Right cardiac atrium (tissue), 5 donors: ENCODE data around the gene ALKBH4. TPM values are rescaled to one million over a fixed set of nuclear protein-coding genes. Genes with fewer than 3 reads are reported as not detected.

Experiments used
- ATAC-seq, 2 donors: fragments of 200-7000 bp; cut with Tn5 transposase; one replicate each; pipeline versions ENCODE4 v1.8.0 to v1.9.1; 2020; ENCODE audit warnings: moderate library complexity in 2 of 2, mild to moderate bottlenecking in 1 of 2
- DNase-seq, 3 donors: peaks; one replicate each; pipeline ENCODE4 v3.0.0-alpha.2; 2020
- H3K27ac ChIP-seq: one replicate; pipeline ENCODE4 v1.5.1; 2013; ENCODE audit warnings: mild to moderate bottlenecking, low read length, control low read depth, moderate library complexity
- H3K27me3 ChIP-seq: one replicate; pipeline ENCODE4 v1.6.1; 2013; ENCODE audit not compliant: control insufficient read depth, insufficient read depth
- H3K4me1 ChIP-seq: one replicate; pipeline ENCODE4 v1.6.1; 2013; ENCODE audit warnings: low read length; ENCODE audit not compliant: control insufficient read depth, insufficient read depth
- H3K4me3 ChIP-seq: one replicate; pipeline ENCODE4 v1.5.1; 2013; ENCODE audit warnings: low read length, control low read depth
- H3K9me3 ChIP-seq: one replicate; pipeline ENCODE4 v1.6.1; 2013; ENCODE audit warnings: low read length; ENCODE audit not compliant: control insufficient read depth
- WGBS: extraction: QIAGEN DNeasy Blood & Tissue Kit; methylation state at CpG from one replicate; pipeline ENCODE4 v1.1.7; 2013; 5-methylcytosine and 5-hydroxymethylcytosine counted together
- intact Hi-C, 4 donors: fragments of 100-400 bp; cut with DNase I; formaldehyde crosslinking; loops; one replicate each; pipeline versions ENCODE4 v1.11.0 to v1.14.0; 2022 to 2023
- polyA plus RNA-seq: library from polyadenylated mRNA; stranded (reverse); fragments of 200-250 nt; gene quantifications from one replicate; pipeline ENCODE4 v1.2.3, GENCODE V29; 2013
- total RNA-seq, 4 donors: library from RNA; stranded (reverse); fragmentation: NEBNext Ultra II Directional; extraction: Animal tissue kit (Norgen Biotek cat#: 25700); gene quantifications; one replicate each; pipeline ENCODE4 v1.2.1, GENCODE V29; 2021
- donor health status: healthy with polysubstance abuse.
- donor health status: DM: no; HTN: yes; CAD: no.
- donor health status: DM: no; HTN: no; CAD: no.
- donor health status: DM: no; HTN: yes; CAD: no; lungs with severe emphysema.
- donor health status: DM: yes; HTN: yes; CAD: no.

ALKBH4 gene
- total and polyA plus RNA-seq, 5 donors: 7.3 to 9.2 (median 7.9) TPM

GRCh38 chr7:102451371-102452054 is 13.2 kb downstream of the ALKBH4 start:
- intact Hi-C loops: no loop called here
- ATAC-seq: no peak
- DNase-seq: peak in 1 of 3 donors; percentile 53

GRCh38 chr7:102450242-102450641 is 14.4 kb downstream of the ALKBH4 start:
- no peak for ATAC-seq
- H3K4me1 ChIP-seq: no peaks in the 10 kb centered on the region
- no peaks in the 10 kb centered on the region for H3K27me3 ChIP-seq
- DNase-seq: peak in 1 of 3 donors; percentile 32
- WGBS: 77% methylated on average over 6 of the region's 6 CpGs
- intact Hi-C loops: no loop called here
- H3K9me3 ChIP-seq: no peaks in the 10 kb centered on the region
- H3K4me3 ChIP-seq: no peak overlapping the region
- no peak overlapping the region for H3K27ac ChIP-seq

More at GRCh38 chr7:102451371-102452054, 13.2 kb downstream of the ALKBH4 start:
- Histone ChIP-seq H3K4me3 (no peak overlapping the region), H3K4me1 (no peaks in the 10 kb centered on the region), H3K27ac (no peak overlapping the region), H3K27me3 (no peaks in the 10 kb centered on the region), H3K9me3 (no peaks in the 10 kb centered on the region)
- 49% methylated on average over 23 of the region's 23 CpGs for WGBS

GRCh38 chr7:102449136-102449535 is 15.5 kb downstream of the ALKBH4 start:
- ATAC-seq: no peak
- Histone ChIP-seq H3K4me3 (no peak overlapping the region), H3K27ac (no peak overlapping the region), H3K4me1 (no peaks in the 10 kb centered on the region), H3K27me3 (no peaks in the 10 kb centered on the region), H3K9me3 (no peaks in the 10 kb centered on the region)
- 96% methylated on average over 15 of the region's 15 CpGs for WGBS
- no peak for DNase-seq
- intact Hi-C loops: no loop called here

GRCh38 chr7:102447311-102447710 is 17.4 kb downstream of the ALKBH4 start:
- Histone ChIP-seq H3K27ac (no peak overlapping the region), H3K27me3 (no peaks in the 10 kb centered on the region), H3K9me3 (no peaks in the 10 kb centered on the region), H3K4me1 (no peaks in the 10 kb centered on the region), H3K4me3 (no peak overlapping the region)
- intact Hi-C loops: no loop called here
- no peak for ATAC-seq
- 88% methylated on average over 14 of the region's 14 CpGs for WGBS
- peak in 1 of 3 donors; percentile 31 for DNase-seq

- DNase-seq: peak in 1 of 3 donors; percentile 46
- Histone ChIP-seq H3K9me3 (no peaks in the 10 kb centered on the region), H3K27me3 (no peaks in the 10 kb centered on the region), H3K27ac (no peak overlapping the region), H3K4me1 (no peaks in the 10 kb centered on the region), H3K4me3 (no peak overlapping the region)
- intact Hi-C loops: no loop called here
- ATAC-seq: no peak
- 95% methylated on average over 41 of the region's 41 CpGs for WGBS
Measured at GRCh38 chr7:102446387-102447156, 18.1 kb downstream of the ALKBH4 start.

- WGBS: 70% methylated on average over 2 of the region's 2 CpGs
- intact Hi-C loops: no loop called here
- Histone ChIP-seq H3K4me1 (no peaks in the 10 kb centered on the region), H3K4me3 (no peak overlapping the region), H3K9me3 (no peaks in the 10 kb centered on the region), H3K27me3 (no peaks in the 10 kb centered on the region), H3K27ac (no peak overlapping the region)
- no peak for DNase-seq
- no peak for ATAC-seq
Measured at GRCh38 chr7:102445674-102446071, 19.0 kb downstream of the ALKBH4 start.

GRCh38 chr7:102444961-102445673 is 19.5 kb downstream of the ALKBH4 start:
- intact Hi-C loops: no loop called here
- Histone ChIP-seq H3K4me1 (no peaks in the 10 kb centered on the region), H3K27me3 (no peaks in the 10 kb centered on the region), H3K4me3 (no peak overlapping the region), H3K9me3 (no peaks in the 10 kb centered on the region), H3K27ac (no peak overlapping the region)
- ATAC-seq (no peak), DNase-seq (peak in 1 of 3 donors; percentile 13)
- WGBS: 90% methylated on average over 17 of the region's 17 CpGs

GRCh38 chr7:102439963-102440795 is 24.5 kb downstream of the ALKBH4 start:
- DNase-seq: peak; percentile 72 to 80 (median 79)
- Histone ChIP-seq H3K4me1 (no peaks in the 10 kb centered on the region), H3K9me3 (no peaks in the 10 kb centered on the region), H3K27me3 (no peaks in the 10 kb centered on the region), H3K27ac (peak overlapping the region; percentile 55), H3K4me3 (no peak overlapping the region)
- peak; percentile 67 to 88 for ATAC-seq
- intact Hi-C loops: no loop called here
- WGBS: 60% methylated on average over 17 of the region's 17 CpGs

- intact Hi-C loops: no loop called here
- no peak for ATAC-seq
- Histone ChIP-seq H3K4me1 (peaks cover 2% of the 10 kb centered on the region), H3K27ac (no peak overlapping the region), H3K9me3 (no peaks in the 10 kb centered on the region), H3K4me3 (no peak overlapping the region), H3K27me3 (no peaks in the 10 kb centered on the region)
- no peak for DNase-seq
- 94% methylated on average over 10 of the region's 10 CpGs for WGBS
Measured at GRCh38 chr7:102436118-102436517, 28.5 kb downstream of the ALKBH4 start.

GRCh38 chr7:102434039-102434486 is 30.6 kb downstream of the ALKBH4 start:
- Histone ChIP-seq H3K9me3 (no peaks in the 10 kb centered on the region), H3K4me3 (peak overlapping the region; percentile 89), H3K27ac (no peak overlapping the region), H3K27me3 (no peaks in the 10 kb centered on the region), H3K4me1 (peaks cover 2% of the 10 kb centered on the region)
- intact Hi-C loops: no loop called here
- WGBS: 31% methylated on average over 9 of the region's 9 CpGs
- DNase-seq (no peak), ATAC-seq (peak in 1 of 2 donors; percentile 31)
